Measurements from ENCODE around the gene PCNX2. TPM values are rescaled to one million over a fixed set of nuclear protein-coding genes. Genes with fewer than 3 reads are reported as not detected.

The PCNX2 gene
- total RNA-seq, 1 donor from 2014 or later: 17.2 TPM

GRCh38 chr1:233065685-233066084 lies 229.8 kb downstream of the PCNX2 start:
- DNase-seq (ENCODE audit: extremely low spot score, unreplicated experiment): no peak
- no peaks in the 10 kb centered on the region for H3K27me3 Mint-ChIP-seq (ENCODE audit: unreplicated experiment)
- H3K4me1 Mint-ChIP-seq (ENCODE audit: unreplicated experiment): peaks cover 22% of the 10 kb centered on the region
- no peak for TF ChIP-seq CTCF (IDR thresholded peaks at IDR 0.05)
- no peak overlapping the region for H3K27ac Mint-ChIP-seq (ENCODE audit: unreplicated experiment)
- peaks cover 11% of the 10 kb centered on the region for H3K36me3 Mint-ChIP-seq (ENCODE audit: unreplicated experiment)
- H3K9me3 Mint-ChIP-seq (ENCODE audit: unreplicated experiment): peaks cover 14% of the 10 kb centered on the region
- H3K4me3 Mint-ChIP-seq (ENCODE audit: unreplicated experiment): no peak overlapping the region

- Mint-ChIP-seq H3K4me3 (ENCODE audit: unreplicated experiment) (no peak overlapping the region), H3K27ac (ENCODE audit: unreplicated experiment) (no peak overlapping the region), H3K27me3 (ENCODE audit: unreplicated experiment) (no peaks in the 10 kb centered on the region), H3K36me3 (ENCODE audit: unreplicated experiment) (peaks cover 11% of the 10 kb centered on the region), H3K4me1 (ENCODE audit: unreplicated experiment) (peaks cover 22% of the 10 kb centered on the region), H3K9me3 (ENCODE audit: unreplicated experiment) (peaks cover 14% of the 10 kb centered on the region)
- TF ChIP-seq CTCF (IDR thresholded peaks at IDR 0.05): no peak
- no peak for DNase-seq (ENCODE audit: extremely low spot score, unreplicated experiment)
These were observed 230.5 kb downstream of the PCNX2 start for GRCh38 chr1:233064988-233065387.

- peaks cover 11% of the 10 kb centered on the region for H3K36me3 Mint-ChIP-seq (ENCODE audit: unreplicated experiment)
- no peak for DNase-seq (ENCODE audit: extremely low spot score, unreplicated experiment)
- H3K9me3 Mint-ChIP-seq (ENCODE audit: unreplicated experiment): peaks cover 7% of the 10 kb centered on the region
- H3K27me3 Mint-ChIP-seq (ENCODE audit: unreplicated experiment): no peaks in the 10 kb centered on the region
- no peak overlapping the region for H3K4me3 Mint-ChIP-seq (ENCODE audit: unreplicated experiment)
- H3K4me1 Mint-ChIP-seq (ENCODE audit: unreplicated experiment): peaks cover 16% of the 10 kb centered on the region
- H3K27ac Mint-ChIP-seq (ENCODE audit: unreplicated experiment): no peak overlapping the region
- TF ChIP-seq CTCF (IDR thresholded peaks at IDR 0.05): no peak
These were observed 232.1 kb downstream of the PCNX2 start for GRCh38 chr1:233063462-233063861.

- no peak overlapping the region for H3K4me3 Mint-ChIP-seq (ENCODE audit: unreplicated experiment)
- H3K36me3 Mint-ChIP-seq (ENCODE audit: unreplicated experiment): peaks cover 11% of the 10 kb centered on the region
- no peaks in the 10 kb centered on the region for H3K27me3 Mint-ChIP-seq (ENCODE audit: unreplicated experiment)
- no peak overlapping the region for H3K27ac Mint-ChIP-seq (ENCODE audit: unreplicated experiment)
- TF ChIP-seq CTCF (IDR thresholded peaks at IDR 0.05): no peak
- peaks cover 7% of the 10 kb centered on the region for H3K9me3 Mint-ChIP-seq (ENCODE audit: unreplicated experiment)
- no peak for DNase-seq (ENCODE audit: extremely low spot score, unreplicated experiment)
- no peaks in the 10 kb centered on the region for H3K4me1 Mint-ChIP-seq (ENCODE audit: unreplicated experiment)
These were observed 234.3 kb downstream of the PCNX2 start for GRCh38 chr1:233061265-233061664.

- Mint-ChIP-seq H3K27me3 (ENCODE audit: unreplicated experiment) (no peaks in the 10 kb centered on the region), H3K27ac (ENCODE audit: unreplicated experiment) (no peak overlapping the region), H3K36me3 (ENCODE audit: unreplicated experiment) (peaks cover 11% of the 10 kb centered on the region), H3K4me3 (ENCODE audit: unreplicated experiment) (no peak overlapping the region), H3K9me3 (ENCODE audit: unreplicated experiment) (peaks cover 7% of the 10 kb centered on the region), H3K4me1 (ENCODE audit: unreplicated experiment) (no peaks in the 10 kb centered on the region)
- no peak for TF ChIP-seq CTCF (IDR thresholded peaks at IDR 0.05)
- no peak for DNase-seq (ENCODE audit: extremely low spot score, unreplicated experiment)
These were observed 235.0 kb downstream of the PCNX2 start for GRCh38 chr1:233060461-233060994.
